CD4-positive, alpha-beta memory T cell (primary cell): Measurements from ENCODE around the gene MMD2. TPM values are rescaled to one million over a fixed set of nuclear protein-coding genes. Genes with fewer than 3 reads are reported as not detected.
A peak's percentile ranks its signal among the peaks of the same experiment; 100 is the strongest.
"Not testable (repeated sequence)": the region's sequence is repeated elsewhere in the genome, so short reads cannot be mapped to it uniquely, and the experiment has no call there.

Experiments used
- CTCF ChIA-PET: fragments of 350-600 bp; sonication (Branson Sonifier 250); formaldehyde crosslinking; loops from one replicate; lab custom pipeline; 2021; ENCODE audit warnings: inconsistent platforms; ENCODE audit not compliant: partially characterized antibody; lab: Charles Lee
- POLR2A ChIA-PET: fragments of 350-600 bp; sonication (Branson Sonifier 250); formaldehyde crosslinking; loops from one replicate; lab custom pipeline; 2021; ENCODE audit not compliant: partially characterized antibody; lab: Charles Lee
- DNase-seq, 5 donors: peaks; one replicate each; pipeline versions ENCODE4 v3.0.0 to v3.0.0-alpha.2; 2020 to 2022; ENCODE audit warnings: mixed read lengths in 1 of 5
- H3K27ac ChIP-seq: one replicate; pipeline ENCODE4 v1.7.0; 2013; ENCODE audit warnings: low read depth, low read length
- H3K27me3 ChIP-seq: 2 replicates; pipeline ENCODE4 v1.7.0; 2013; ENCODE audit warnings: mild to moderate bottlenecking, low read length, moderate library complexity; ENCODE audit not compliant: insufficient read depth
- H3K36me3 ChIP-seq: 2 replicates; pipeline ENCODE4 v1.7.0; 2013; ENCODE audit warnings: mild to moderate bottlenecking, low read length, moderate library complexity; ENCODE audit not compliant: insufficient read depth
- H3K4me1 ChIP-seq: 2 replicates; pipeline ENCODE4 v1.7.0; 2013; ENCODE audit warnings: mild to moderate bottlenecking, low read length, moderate library complexity; ENCODE audit not compliant: insufficient read depth
- H3K4me3 ChIP-seq, 2 donors: one replicate each; pipeline ENCODE4 v1.7.0; 2013; ENCODE audit warnings: low read length in 2 of 2, mild to moderate bottlenecking in 1 of 2
- H3K9me3 ChIP-seq, 2 donors: one replicate each; pipeline ENCODE4 v1.7.0; 2013; ENCODE audit warnings: low read length in 2 of 2, control low read depth in 1 of 2; ENCODE audit not compliant: control insufficient read depth in 1 of 2
- H3K27ac Mint-ChIP-seq, 7 donors: one replicate each; pipeline ENCODE4 v1.8.0; 2020 to 2021; ENCODE audit warnings: mixed read lengths in 7 of 7, mild to moderate bottlenecking in 6 of 7, inconsistent platforms in 3 of 7, moderate library complexity in 3 of 7
- H3K27me3 Mint-ChIP-seq, 2 donors: one replicate each; pipeline ENCODE4 v1.8.0; 2020 to 2021; ENCODE audit warnings: mixed read lengths in 2 of 2
- H3K36me3 Mint-ChIP-seq, 2 donors: one replicate each; pipeline ENCODE4 v1.8.0; 2020 to 2021; ENCODE audit warnings: mixed read lengths in 2 of 2, inconsistent platforms in 1 of 2, mild to moderate bottlenecking in 1 of 2
- H3K4me1 Mint-ChIP-seq, 4 donors: one replicate each; pipeline ENCODE4 v1.8.0; 2020 to 2021; ENCODE audit warnings: mixed read lengths in 4 of 4, mild to moderate bottlenecking in 1 of 4
- H3K4me3 Mint-ChIP-seq, 8 donors: one replicate each; pipeline ENCODE4 v1.8.0; 2020 to 2021; ENCODE audit warnings: mixed read lengths in 8 of 8, mild to moderate bottlenecking in 7 of 8, moderate library complexity in 6 of 8, inconsistent platforms in 3 of 8
- H3K9me3 Mint-ChIP-seq, 8 donors: one replicate each; pipeline ENCODE4 v1.8.0; 2020 to 2021; ENCODE audit warnings: mixed read lengths in 8 of 8, mild to moderate bottlenecking in 5 of 8, inconsistent platforms in 3 of 8, moderate library complexity in 1 of 8
- intact Hi-C: fragments of 100-400 bp; cut with micrococcal nuclease; formaldehyde crosslinking; loops from one replicate; pipeline ENCODE4 v1.15.1; 2023
- polyA plus RNA-seq, 2 donors: library from polyadenylated mRNA; unstranded; fragments of 300-500 nt; fragmentation: Illumina TruSeq; gene quantifications; one replicate each; pipeline ENCODE4 v1.2.3, GENCODE V29; 2021
- total RNA-seq, 2 experiments: library from RNA; stranded (reverse); gene quantifications; one replicate each; pipeline ENCODE4 v1.2.3, GENCODE V29; 2021

The MMD2 gene
- total and polyA plus RNA-seq, 4 experiments from 2014 or later: not detected

DNA sequence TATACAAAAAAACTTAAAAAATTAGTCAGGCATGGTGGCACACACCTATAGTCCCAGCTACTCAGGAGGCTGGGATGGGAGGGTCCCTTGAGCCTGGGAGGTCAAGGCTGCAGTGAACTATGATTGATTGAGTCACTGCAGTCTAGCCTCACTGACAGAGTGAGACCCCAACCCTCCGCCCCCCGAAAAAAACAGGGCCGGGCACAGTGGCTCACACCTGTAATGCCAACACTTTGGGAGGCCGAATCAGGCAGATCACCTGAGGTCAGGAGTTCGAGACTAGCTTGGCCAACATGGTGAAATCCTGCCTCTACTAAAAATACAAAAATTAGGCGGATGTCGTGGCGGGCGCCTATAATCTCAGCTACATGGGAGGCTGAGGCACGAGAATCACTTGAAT, 13.5 kb upstream of the MMD2 start:
- Mint-ChIP-seq H3K4me1 (peaks cover 14 to 25% (median 21%) of the 10 kb centered on the region in 4 donors), H3K36me3 (peaks cover 10 to 18% of the 10 kb centered on the region in 2 donors), H3K4me3 (peak overlapping the region in 1 of 8 donors; percentile 21), H3K27ac (peak overlapping the region in 1 of 7 donors; percentile 49)
- CTCF ChIA-PET: interaction anchor here (0.6 to 2.6 kb wide), 4 partner anchors 56 to 179 kb away, joined by 3 to 95 read pairs (median 6); no protein-coding TSS in a partner anchor
- H3K4me1 ChIP-seq, H3K27me3 Mint-ChIP-seq, DNase-seq, H3K9me3 ChIP-seq, POLR2A ChIA-PET, H3K36me3 ChIP-seq, H3K4me3 ChIP-seq, H3K27ac ChIP-seq, H3K27me3 ChIP-seq, H3K9me3 Mint-ChIP-seq: not testable (repeated sequence)
- intact Hi-C loops: loop anchor here (2.0 to 10.0 kb wide), 4 partner anchors 72 to 328 kb away; partner anchors contain the start of genes AP5Z1 and RBAK

GRCh38 chr7:4965295-4966022, 6.5 kb upstream of the MMD2 start:
- no peaks in the 10 kb centered on the region for H3K4me1 ChIP-seq
- no peaks in the 10 kb centered on the region for H3K9me3 Mint-ChIP-seq
- DNase-seq: no peak
- intact Hi-C loops: no loop called here
- no peaks in the 10 kb centered on the region for H3K9me3 ChIP-seq
- H3K27me3 Mint-ChIP-seq: peaks cover 16 to 21% of the 10 kb centered on the region in 2 donors
- ChIA-PET CTCF (interaction anchor here (0.6 to 2.6 kb wide), 2 partner anchors 8 to 49 kb away, joined by 3 to 10 read pairs; no protein-coding TSS in a partner anchor), POLR2A (no interaction called here)
- H3K4me3 ChIP-seq: no peak overlapping the region
- H3K4me3 Mint-ChIP-seq: no peak overlapping the region
- no peak overlapping the region for H3K27ac ChIP-seq
- no peaks in the 10 kb centered on the region for H3K36me3 ChIP-seq
- no peaks in the 10 kb centered on the region for H3K36me3 Mint-ChIP-seq
- no peaks in the 10 kb centered on the region for H3K4me1 Mint-ChIP-seq
- H3K27me3 ChIP-seq: peaks cover 4% of the 10 kb centered on the region
- no peak overlapping the region for H3K27ac Mint-ChIP-seq

DNA sequence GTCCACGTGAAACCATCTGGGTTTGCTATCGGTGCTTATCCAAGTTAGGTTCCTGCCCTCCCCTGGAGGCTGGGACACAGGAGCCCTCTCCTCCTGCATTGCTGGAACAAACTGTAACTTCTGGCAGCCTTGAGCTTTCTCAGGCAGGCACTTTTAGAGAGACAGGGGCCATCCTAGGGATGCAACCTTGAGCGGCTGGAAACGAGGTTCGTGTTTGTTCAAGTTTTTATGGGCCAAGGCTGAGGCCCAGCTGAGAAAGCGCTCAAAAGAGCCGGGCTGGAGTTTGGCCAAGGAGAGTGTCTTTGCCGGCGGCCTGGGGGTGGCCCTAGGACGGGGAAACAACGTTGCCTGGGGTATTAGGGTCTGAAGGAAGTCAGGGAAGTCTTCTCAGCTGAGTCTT, 5.5 kb upstream of the MMD2 start:
- no peak overlapping the region for H3K4me3 Mint-ChIP-seq
- no peaks in the 10 kb centered on the region for H3K9me3 ChIP-seq
- H3K4me1 Mint-ChIP-seq: no peaks in the 10 kb centered on the region
- peaks cover 6% of the 10 kb centered on the region for H3K27me3 ChIP-seq
- no peak overlapping the region for H3K4me3 ChIP-seq
- peaks cover 19 to 21% of the 10 kb centered on the region in 2 donors for H3K27me3 Mint-ChIP-seq
- H3K27ac ChIP-seq: no peak overlapping the region
- no peaks in the 10 kb centered on the region for H3K4me1 ChIP-seq
- no peak for DNase-seq
- ChIA-PET POLR2A (no interaction called here), CTCF (interaction anchor here (0.6 to 2.6 kb wide), 2 partner anchors 9 to 48 kb away, joined by 3 to 10 read pairs; no protein-coding TSS in a partner anchor)
- no peaks in the 10 kb centered on the region for H3K36me3 ChIP-seq
- no peak overlapping the region for H3K27ac Mint-ChIP-seq
- H3K36me3 Mint-ChIP-seq: no peaks in the 10 kb centered on the region
- intact Hi-C loops: no loop called here
- H3K9me3 Mint-ChIP-seq: no peaks in the 10 kb centered on the region

- Mint-ChIP-seq H3K4me1 (peaks cover 4 to 6% (median 5%) of the 10 kb centered on the region in 4 donors), H3K27me3 (peaks cover 23 to 26% of the 10 kb centered on the region in 2 donors), H3K27ac (no peak overlapping the region), H3K4me3 (no peak overlapping the region), H3K9me3 (no peaks in the 10 kb centered on the region), H3K36me3 (no peaks in the 10 kb centered on the region)
- ChIA-PET POLR2A (no interaction called here), CTCF (interaction anchor here (1.3 kb wide), 1 partner anchor 11 kb away, joined by 4 read pairs; no protein-coding TSS in a partner anchor)
- Histone ChIP-seq H3K27me3 (peaks cover 6% of the 10 kb centered on the region), H3K36me3 (no peaks in the 10 kb centered on the region), H3K27ac (no peak overlapping the region), H3K9me3 (no peaks in the 10 kb centered on the region), H3K4me3 (no peak overlapping the region), H3K4me1 (no peaks in the 10 kb centered on the region)
- DNase-seq: no peak
- intact Hi-C loops: no loop called here
Observed at GRCh38 chr7:4962872-4963775, 4.1 kb upstream of the MMD2 start.

DNA sequence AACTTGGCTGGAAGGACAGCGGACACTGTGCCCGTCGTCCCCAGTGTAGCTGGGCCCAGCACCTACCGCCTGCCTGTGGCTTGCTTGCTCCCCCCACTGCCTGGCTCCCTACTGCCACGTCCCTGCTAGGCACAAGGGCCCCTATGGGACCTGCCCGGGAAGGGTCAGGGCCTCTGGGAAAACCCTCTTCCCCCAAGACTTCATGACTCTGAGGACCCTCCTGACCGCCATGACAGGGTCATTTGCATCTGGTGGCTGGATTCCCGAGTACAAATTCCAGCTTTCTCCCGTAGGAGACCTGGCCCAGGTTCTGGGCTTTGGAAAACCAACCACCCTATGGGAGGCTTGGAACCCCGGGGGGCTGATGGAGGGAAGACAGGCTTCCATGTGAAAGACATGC, 1.4 kb upstream of the MMD2 start:
- no peak overlapping the region for H3K4me3 Mint-ChIP-seq
- no peak for DNase-seq
- H3K4me1 ChIP-seq: no peaks in the 10 kb centered on the region
- H3K27ac Mint-ChIP-seq: no peak overlapping the region
- H3K27me3 ChIP-seq: peaks cover 10% of the 10 kb centered on the region
- peaks cover 4 to 11% (median 5%) of the 10 kb centered on the region in 4 donors for H3K4me1 Mint-ChIP-seq
- CTCF ChIA-PET: no interaction called here
- H3K36me3 ChIP-seq: no peaks in the 10 kb centered on the region
- no peaks in the 10 kb centered on the region for H3K36me3 Mint-ChIP-seq
- no peak overlapping the region for H3K4me3 ChIP-seq
- POLR2A ChIA-PET: no interaction called here
- peaks cover 30 to 36% of the 10 kb centered on the region in 2 donors for H3K27me3 Mint-ChIP-seq
- H3K9me3 ChIP-seq: no peaks in the 10 kb centered on the region
- no peaks in the 10 kb centered on the region for H3K9me3 Mint-ChIP-seq
- H3K27ac ChIP-seq: no peak overlapping the region
- intact Hi-C loops: no loop called here

- H3K27me3 ChIP-seq: peaks cover 10% of the 10 kb centered on the region
- ChIA-PET POLR2A (no interaction called here), CTCF (no interaction called here)
- H3K4me3 ChIP-seq: no peak overlapping the region
- Mint-ChIP-seq H3K9me3 (peaks cover 0 to 4% (median 0%) of the 10 kb centered on the region in 8 donors), H3K27ac (no peak overlapping the region), H3K27me3 (peaks cover 33 to 35% of the 10 kb centered on the region in 2 donors), H3K4me3 (no peak overlapping the region), H3K4me1 (peaks cover 4 to 11% (median 5%) of the 10 kb centered on the region in 4 donors), H3K36me3 (no peaks in the 10 kb centered on the region)
- H3K27ac ChIP-seq: no peak overlapping the region
- no peaks in the 10 kb centered on the region for H3K4me1 ChIP-seq
- no peaks in the 10 kb centered on the region for H3K36me3 ChIP-seq
- intact Hi-C loops: no loop called here
- DNase-seq: no peak
- H3K9me3 ChIP-seq: no peaks in the 10 kb centered on the region
Observed at GRCh38 chr7:4959893-4960292, 906 bp upstream of the MMD2 start.

GRCh38 chr7:4959306-4959705, 319 bp upstream of the MMD2 start:
- intact Hi-C loops: no loop called here
- H3K36me3 Mint-ChIP-seq: no peaks in the 10 kb centered on the region

More at GRCh38 chr7:4959306-4959705, 319 bp upstream of the MMD2 start:
- ChIA-PET POLR2A (no interaction called here), CTCF (no interaction called here)
- no peaks in the 10 kb centered on the region for H3K36me3 ChIP-seq
- no peak for DNase-seq
- Mint-ChIP-seq H3K27me3 (peaks cover 34 to 35% of the 10 kb centered on the region in 2 donors), H3K4me3 (no peak overlapping the region), H3K4me1 (peaks cover 4 to 11% (median 5%) of the 10 kb centered on the region in 4 donors), H3K9me3 (peaks cover 0 to 6% (median 0%) of the 10 kb centered on the region in 8 donors), H3K27ac (no peak overlapping the region)
- H3K4me3 ChIP-seq: no peak overlapping the region
- H3K27me3 ChIP-seq: peaks cover 10% of the 10 kb centered on the region
- no peaks in the 10 kb centered on the region for H3K9me3 ChIP-seq
- no peaks in the 10 kb centered on the region for H3K4me1 ChIP-seq
- H3K27ac ChIP-seq: no peak overlapping the region
